Loucy (cell line): ENCODE data around the gene LOXL4.

Experiments
- EZH2phosphoT487 ChIP-seq: fragments of 200-600 bp; IDR thresholded peaks from 2 replicates; pipeline ENCODE4 v1.6.1; 2018; ENCODE audit warnings: antibody characterized with exemption, mild to moderate bottlenecking, moderate library complexity, borderline replicate concordance
- TF ChIP-seq, protein P1 (sequence below): fragments of 200-600 bp; sonication (generic); conservative IDR thresholded peaks from 2 replicates; pipeline ENCODE4 v1.5.1; 2014; ENCODE audit warnings: mild to moderate bottlenecking, antibody characterized with exemption, low read length

- TF ChIP-seq, protein P1, sequence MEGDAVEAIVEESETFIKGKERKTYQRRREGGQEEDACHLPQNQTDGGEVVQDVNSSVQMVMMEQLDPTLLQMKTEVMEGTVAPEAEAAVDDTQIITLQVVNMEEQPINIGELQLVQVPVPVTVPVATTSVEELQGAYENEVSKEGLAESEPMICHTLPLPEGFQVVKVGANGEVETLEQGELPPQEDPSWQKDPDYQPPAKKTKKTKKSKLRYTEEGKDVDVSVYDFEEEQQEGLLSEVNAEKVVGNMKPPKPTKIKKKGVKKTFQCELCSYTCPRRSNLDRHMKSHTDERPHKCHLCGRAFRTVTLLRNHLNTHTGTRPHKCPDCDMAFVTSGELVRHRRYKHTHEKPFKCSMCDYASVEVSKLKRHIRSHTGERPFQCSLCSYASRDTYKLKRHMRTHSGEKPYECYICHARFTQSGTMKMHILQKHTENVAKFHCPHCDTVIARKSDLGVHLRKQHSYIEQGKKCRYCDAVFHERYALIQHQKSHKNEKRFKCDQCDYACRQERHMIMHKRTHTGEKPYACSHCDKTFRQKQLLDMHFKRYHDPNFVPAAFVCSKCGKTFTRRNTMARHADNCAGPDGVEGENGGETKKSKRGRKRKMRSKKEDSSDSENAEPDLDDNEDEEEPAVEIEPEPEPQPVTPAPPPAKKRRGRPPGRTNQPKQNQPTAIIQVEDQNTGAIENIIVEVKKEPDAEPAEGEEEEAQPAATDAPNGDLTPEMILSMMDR: no peak
- TF ChIP-seq EZH2phosphoT487: no peak
Measured at GRCh38 chr10:98300526-98301229, 32.7 kb upstream of the LOXL4 start.
